ENCODE results near the gene SZT2. TPM values are rescaled to one million over a fixed set of nuclear protein-coding genes. Genes with fewer than 3 reads are reported as not detected.

SZT2 gene
- total and polyA plus RNA-seq, 2 of the 13 experiments (the other 11 are each of a cell fraction or from before 2014, with no cell fraction given), result 8.0 to 8.8 TPM

DNA sequence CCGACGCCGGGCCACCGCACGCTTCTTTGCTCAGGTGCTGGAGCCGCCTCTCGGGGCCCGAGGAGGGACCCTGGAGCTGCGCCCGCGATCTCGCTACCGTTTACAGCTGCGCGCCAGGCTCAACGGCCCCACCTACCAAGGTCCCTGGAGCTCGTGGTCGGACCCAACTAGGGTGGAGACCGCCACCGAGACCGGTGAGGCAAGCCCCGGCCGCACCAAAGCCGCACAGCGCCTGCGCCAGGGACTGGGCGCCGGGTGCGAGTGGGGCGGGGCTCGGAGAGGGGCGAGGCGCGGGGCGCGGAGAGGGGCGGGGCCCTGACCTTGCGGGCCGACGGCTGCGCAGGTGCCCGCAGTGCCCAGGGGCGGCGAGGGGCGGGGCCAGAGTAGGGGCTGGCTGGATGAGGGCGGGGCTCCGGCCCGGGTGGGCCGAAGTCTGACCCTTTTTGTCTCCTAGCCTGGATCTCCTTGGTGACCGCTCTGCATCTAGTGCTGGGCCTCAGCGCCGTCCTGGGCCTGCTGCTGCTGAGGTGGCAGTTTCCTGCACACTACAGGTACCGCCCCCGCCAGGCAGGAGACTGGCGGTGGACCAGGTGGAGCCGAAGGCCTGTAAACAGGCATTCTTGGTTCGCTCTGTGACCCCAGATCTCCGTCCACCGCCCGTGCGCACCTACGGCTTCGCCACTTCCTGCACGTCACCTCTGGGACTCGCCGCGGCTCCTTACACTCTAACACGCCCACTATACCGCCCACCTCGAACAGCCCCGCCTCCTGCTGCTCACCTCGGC, 40.7 kb upstream of the SZT2 start (continued):
- TF ChIP-seq, protein P1, sequence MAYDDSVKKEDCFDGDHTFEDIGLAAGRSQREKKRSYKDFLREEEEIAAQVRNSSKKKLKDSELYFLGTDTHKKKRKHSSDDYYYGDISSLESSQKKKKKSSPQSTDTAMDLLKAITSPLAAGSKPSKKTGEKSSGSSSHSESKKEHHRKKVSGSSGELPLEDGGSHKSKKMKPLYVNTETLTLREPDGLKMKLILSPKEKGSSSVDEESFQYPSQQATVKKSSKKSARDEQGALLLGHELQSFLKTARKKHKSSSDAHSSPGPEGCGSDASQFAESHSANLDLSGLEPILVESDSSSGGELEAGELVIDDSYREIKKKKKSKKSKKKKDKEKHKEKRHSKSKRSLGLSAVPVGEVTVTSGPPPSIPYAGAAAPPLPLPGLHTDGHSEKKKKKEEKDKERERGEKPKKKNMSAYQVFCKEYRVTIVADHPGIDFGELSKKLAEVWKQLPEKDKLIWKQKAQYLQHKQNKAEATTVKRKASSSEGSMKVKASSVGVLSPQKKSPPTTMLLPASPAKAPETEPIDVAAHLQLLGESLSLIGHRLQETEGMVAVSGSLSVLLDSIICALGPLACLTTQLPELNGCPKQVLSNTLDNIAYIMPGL (CRISPR knock-in tag; IDR thresholded peaks at IDR 0.05; ENCODE audit: borderline replicate concordance in 1 of 2, low read depth in 1 of 2), result peak; percentile 59 to 65; a peak in 3 of 4 replicates
- TF ChIP-seq, protein P2, sequence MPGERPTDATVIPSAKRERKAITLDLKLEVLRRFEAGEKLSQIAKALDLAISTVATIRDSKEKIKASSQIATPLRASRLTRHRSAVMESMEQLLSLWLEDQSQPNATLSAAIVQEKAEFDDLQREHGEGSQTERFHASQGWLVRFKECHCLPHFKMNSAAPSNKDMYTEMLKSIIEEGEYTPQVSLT (CRISPR knock-in tag; IDR thresholded peaks at IDR 0.05; ENCODE audit: borderline replicate concordance, low read depth), result no peak
- TF ChIP-seq ATAD3A (CRISPR knock-in tag; IDR thresholded peaks at IDR 0.05), result 0 out of 2 replicates have a peak, but pooled peaks have one; percentile 40
- TF ChIP-seq FOXP1 (IDR thresholded peaks at IDR 0.05), result no peak
- peak; percentile 20; the same call in 1 of the 2 replicates for TF ChIP-seq FOXP1 (CRISPR knock-in tag; IDR thresholded peaks at IDR 0.05)
- TF ChIP-seq ZFP36L2 (CRISPR knock-in tag; IDR thresholded peaks at IDR 0.05), result no peak
- TF ChIP-seq ZNF768 (CRISPR knock-in tag; IDR thresholded peaks at IDR 0.05), result peak; percentile 66; the same call in 1 of the 2 replicates
- TF ChIP-seq ZNF761 (CRISPR knock-in tag; conservative IDR thresholded peaks at IDR 0.05), result peak; percentile 93
- TF ChIP-seq, protein P3, sequence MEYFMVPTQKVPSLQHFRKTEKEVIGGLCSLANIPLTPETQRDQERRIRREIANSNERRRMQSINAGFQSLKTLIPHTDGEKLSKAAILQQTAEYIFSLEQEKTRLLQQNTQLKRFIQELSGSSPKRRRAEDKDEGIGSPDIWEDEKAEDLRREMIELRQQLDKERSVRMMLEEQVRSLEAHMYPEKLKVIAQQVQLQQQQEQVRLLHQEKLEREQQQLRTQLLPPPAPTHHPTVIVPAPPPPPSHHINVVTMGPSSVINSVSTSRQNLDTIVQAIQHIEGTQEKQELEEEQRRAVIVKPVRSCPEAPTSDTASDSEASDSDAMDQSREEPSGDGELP (IDR thresholded peaks at IDR 0.05; ENCODE audit: borderline replicate concordance, low read depth), result 0 out of 2 replicates have a peak, but pooled peaks have one; percentile 9
- TF ChIP-seq ZSCAN21 (CRISPR knock-in tag; IDR thresholded peaks at IDR 0.05; ENCODE audit: borderline replicate concordance), result peak; percentile 78; the same call in 1 of the 2 replicates
- TF ChIP-seq ZNF225 (CRISPR knock-in tag; IDR thresholded peaks at IDR 0.05), result 0 out of 2 replicates have a peak, but pooled peaks have one; percentile 65
- 0 out of 2 replicates have a peak, but pooled peaks have one; percentile 81 for TF ChIP-seq ZNF678 (CRISPR knock-in tag; IDR thresholded peaks at IDR 0.05)
- 0 out of 2 replicates have a peak, but pooled peaks have one; percentile 15 for TF ChIP-seq NFE2L1 (CRISPR knock-in tag; IDR thresholded peaks at IDR 0.05; ENCODE audit: borderline replicate concordance)
- peak; percentile 60 for TF ChIP-seq THAP11 (CRISPR knock-in tag; IDR thresholded peaks at IDR 0.05)
- TF ChIP-seq ZNF781 (CRISPR knock-in tag; IDR thresholded peaks at IDR 0.05; ENCODE audit: borderline replicate concordance, not compliant biosample characterization), result no peak
- TF ChIP-seq, protein P4, sequence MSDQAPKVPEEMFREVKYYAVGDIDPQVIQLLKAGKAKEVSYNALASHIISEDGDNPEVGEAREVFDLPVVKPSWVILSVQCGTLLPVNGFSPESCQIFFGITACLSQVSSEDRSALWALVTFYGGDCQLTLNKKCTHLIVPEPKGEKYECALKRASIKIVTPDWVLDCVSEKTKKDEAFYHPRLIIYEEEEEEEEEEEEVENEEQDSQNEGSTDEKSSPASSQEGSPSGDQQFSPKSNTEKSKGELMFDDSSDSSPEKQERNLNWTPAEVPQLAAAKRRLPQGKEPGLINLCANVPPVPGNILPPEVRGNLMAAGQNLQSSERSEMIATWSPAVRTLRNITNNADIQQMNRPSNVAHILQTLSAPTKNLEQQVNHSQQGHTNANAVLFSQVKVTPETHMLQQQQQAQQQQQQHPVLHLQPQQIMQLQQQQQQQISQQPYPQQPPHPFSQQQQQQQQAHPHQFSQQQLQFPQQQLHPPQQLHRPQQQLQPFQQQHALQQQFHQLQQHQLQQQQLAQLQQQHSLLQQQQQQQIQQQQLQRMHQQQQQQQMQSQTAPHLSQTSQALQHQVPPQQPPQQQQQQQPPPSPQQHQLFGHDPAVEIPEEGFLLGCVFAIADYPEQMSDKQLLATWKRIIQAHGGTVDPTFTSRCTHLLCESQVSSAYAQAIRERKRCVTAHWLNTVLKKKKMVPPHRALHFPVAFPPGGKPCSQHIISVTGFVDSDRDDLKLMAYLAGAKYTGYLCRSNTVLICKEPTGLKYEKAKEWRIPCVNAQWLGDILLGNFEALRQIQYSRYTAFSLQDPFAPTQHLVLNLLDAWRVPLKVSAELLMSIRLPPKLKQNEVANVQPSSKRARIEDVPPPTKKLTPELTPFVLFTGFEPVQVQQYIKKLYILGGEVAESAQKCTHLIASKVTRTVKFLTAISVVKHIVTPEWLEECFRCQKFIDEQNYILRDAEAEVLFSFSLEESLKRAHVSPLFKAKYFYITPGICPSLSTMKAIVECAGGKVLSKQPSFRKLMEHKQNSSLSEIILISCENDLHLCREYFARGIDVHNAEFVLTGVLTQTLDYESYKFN (CRISPR knock-in tag; conservative IDR thresholded peaks at IDR 0.05), result peak; percentile 50; the same call in 1 of the 2 replicates
- no peak for TF ChIP-seq MZF1 (CRISPR knock-in tag; IDR thresholded peaks at IDR 0.05; ENCODE audit: borderline replicate concordance)
